GM04504 (cell line): ENCODE data around the gene XPNPEP2.

ENCODE experiments used
- DNase-seq: peaks from one replicate; pipeline ENCODE4 v3.0.0-alpha.2; 2012; ENCODE audit warnings: low read depth

The XPNPEP2 gene

GRCh38 chrX:129779747-129780146 is 41.0 kb downstream of the XPNPEP2 start, which contains the start of gene SASH3:
SASH3 (plus strand) TSS chrX:129779949; CDS start chrX:129780098, 149 bp downstream.
- no peak for DNase-seq

- DNase-seq = no peak
These were observed 41.8 kb downstream of the XPNPEP2 start for GRCh38 chrX:129780441-129781105.

- DNase-seq = no peak
These were observed 42.4 kb downstream of the XPNPEP2 start for GRCh38 chrX:129781134-129781672.

- DNase-seq = no peak
These were observed 43.1 kb downstream of the XPNPEP2 start for GRCh38 chrX:129781680-129782495.

- no peak for DNase-seq
These were observed 43.9 kb downstream of the XPNPEP2 start for GRCh38 chrX:129782706-129783105.

GRCh38 chrX:129783291-129783713 is 44.5 kb downstream of the XPNPEP2 start:
- no peak for DNase-seq

GRCh38 chrX:129784371-129784770 is 45.6 kb downstream of the XPNPEP2 start:
- DNase-seq = no peak

- DNase-seq = no peak
These were observed 46.6 kb downstream of the XPNPEP2 start for GRCh38 chrX:129785160-129785947.

- DNase-seq = no peak
These were observed 47.5 kb downstream of the XPNPEP2 start for GRCh38 chrX:129786210-129786651.

GRCh38 chrX:129787336-129788055 is 48.7 kb downstream of the XPNPEP2 start:
- no peak for DNase-seq

GRCh38 chrX:129788527-129788926 is 49.7 kb downstream of the XPNPEP2 start:
- DNase-seq = no peak

GRCh38 chrX:129790146-129790545 is 51.4 kb downstream of the XPNPEP2 start:
- DNase-seq = no peak

- DNase-seq = no peak
These were observed 52.0 kb downstream of the XPNPEP2 start for GRCh38 chrX:129790808-129791207.

- DNase-seq = no peak
These were observed 52.6 kb downstream of the XPNPEP2 start for GRCh38 chrX:129791336-129791735.

GRCh38 chrX:129791961-129792570 is 53.3 kb downstream of the XPNPEP2 start:
- no peak for DNase-seq

- DNase-seq = no peak
These were observed 54.0 kb downstream of the XPNPEP2 start for GRCh38 chrX:129792586-129793291.

GRCh38 chrX:129793604-129794191 is 54.9 kb downstream of the XPNPEP2 start:
- no peak for DNase-seq

GRCh38 chrX:129795584-129795983 is 56.8 kb downstream of the XPNPEP2 start:
- no peak for DNase-seq

- DNase-seq = no peak
These were observed 58.6 kb downstream of the XPNPEP2 start for GRCh38 chrX:129797251-129797906.
